ENCODE results near the gene PLXNB2.

- TF ChIP-seq CTCF (IDR thresholded peaks at IDR 0.05; ENCODE audit: low read length) (no peak), EZH2 (optimal IDR thresholded peaks at IDR 0.05; ENCODE audit: low read depth, low read length) (no peak), EZH2phosphoT487 (IDR thresholded peaks at IDR 0.05; ENCODE audit: low read length) (no peak)
Observed at GRCh38 chr22:50272044-50272802, 35.2 kb downstream of the PLXNB2 start.
